Stomach (tissue), 9 donors: ENCODE results near the gene ALK. TPM values are rescaled to one million over a fixed set of nuclear protein-coding genes. Genes with fewer than 3 reads are reported as not detected.

Experiments
- DNase-seq, 2 donors: peaks; one replicate each; pipeline versions ENCODE4 v3.0.0 to v3.0.0-alpha.2; 2013 to 2019
- H3K27ac ChIP-seq, 5 donors: fragments of 200-600 bp in 4 of 5; sonication (generic) in 4 of 5; one replicate each; pipeline ENCODE4 v1.5.1; 2013 to 2019; ENCODE audit warnings: mild to moderate bottlenecking in 1 of 5, moderate library complexity in 1 of 5
- H3K27me3 ChIP-seq, 3 donors: fragments of 200-600 bp; sonication (generic); one replicate each; pipeline ENCODE4 v1.5.1; 2017 to 2019; ENCODE audit warnings: mixed run types in 1 of 3
- H3K36me3 ChIP-seq, 4 donors: fragments of 200-600 bp; sonication (generic); 1 replicate in 3 of 4; 2 replicates in 1 of 4; pipeline ENCODE4 v1.5.1; 2016 to 2019
- H3K4me1 ChIP-seq, 4 donors: fragments of 200-600 bp; sonication (generic); one replicate each; pipeline ENCODE4 v1.5.1; 2016 to 2019
- H3K4me3 ChIP-seq, 4 donors: fragments of 200-600 bp; sonication (generic) in 3 of 4; one replicate each; pipeline ENCODE4 v1.5.1; 2016 to 2019; ENCODE audit warnings: mild to moderate bottlenecking in 1 of 4
- H3K9me3 ChIP-seq, 4 donors: fragments of 200-600 bp; sonication (generic); one replicate each; pipeline ENCODE4 v1.5.1; 2016 to 2019
- CTCF ChIP-seq, 7 experiments: fragments of 450-650 bp in 4 of 7; fragments of 200-600 bp in 3 of 7; sonication (generic) in 3 of 7; IDR thresholded peaks; one replicate each; pipeline ENCODE4 v1.5.1; 2016 to 2019; ENCODE audit warnings: antibody characterized with exemption in 7 of 7, control low read depth in 2 of 7, mild to moderate bottlenecking in 1 of 7
- EP300 ChIP-seq: sonication (generic); formaldehyde crosslinking; IDR thresholded peaks from one replicate; pipeline ENCODE4 v1.6.1; 2017; ENCODE audit warnings: antibody characterized with exemption
- POLR2A ChIP-seq, 4 donors: fragments of 450-650 bp; IDR thresholded peaks; one replicate each; pipeline ENCODE4 v1.6.1; 2016; ENCODE audit warnings: antibody characterized with exemption in 4 of 4, control low read depth in 2 of 4, mild to moderate bottlenecking in 1 of 4, moderate library complexity in 1 of 4
- POLR2AphosphoS5 ChIP-seq, 3 donors: sonication (generic); formaldehyde crosslinking; IDR thresholded peaks; one replicate each; pipeline ENCODE4 v1.6.1; 2016; ENCODE audit warnings: antibody characterized with exemption in 3 of 3
- WGBS, 5 donors: extraction: QIAGEN DNeasy Blood & Tissue Kit in 3 of 5; methylation state at CpG; one replicate each; pipeline versions ENCODE4 v1.1.5 to v1.1.7; 2013 to 2018; 5-methylcytosine and 5-hydroxymethylcytosine counted together
- intact Hi-C: fragments of 100-400 bp; cut with DNase I; formaldehyde crosslinking; loops from one replicate; pipeline ENCODE4 v1.15.1; 2023; ENCODE audit warnings: low total_unique reads
- polyA plus RNA-seq, 3 donors: library from polyadenylated mRNA; stranded (reverse); fragments of 200-250 nt; gene quantifications; one replicate each; pipeline ENCODE4 v1.2.3, GENCODE V29; 2013
- total RNA-seq, 5 donors: library from RNA; depleted of rRNA; stranded (reverse); fragments of >200 nt; gene quantifications; one replicate each; pipeline versions ENCODE4 v1.1.0 to v1.2.3, GENCODE V29; 2014 to 2016
- donor health status: healthy with polysubstance abuse.
- donor health status: Bipolar disorder and iron deficiency.
- donor health status: healthy.

The ALK gene
- total and polyA plus RNA-seq, 8 donors, result 0.13 to 0.92 TPM; not detected in 6

GRCh38 chr2:29747786-29748470 lies 173.5 kb downstream of the ALK start:
- H3K4me3 ChIP-seq, result no peak overlapping the region
- intact Hi-C loops, result no loop called here
- no peak for DNase-seq
- no peaks in the 10 kb centered on the region for H3K9me3 ChIP-seq
- TF ChIP-seq CTCF (IDR thresholded peaks at IDR 0.05) (no peak), POLR2AphosphoS5 (IDR thresholded peaks at IDR 0.05) (peak in 2 of 3 donors; percentile 28 to 46)
- H3K4me1 ChIP-seq, result peaks cover 0 to 14% (median 3%) of the 10 kb centered on the region in 4 donors
- H3K27ac ChIP-seq, result peak overlapping the region in 1 of 5 donors; percentile 9
- no peaks in the 10 kb centered on the region for H3K36me3 ChIP-seq
- WGBS, 5 donors, result 66 to 76% (median 68%) methylated on average over 3 of the region's 3 CpGs
- no peaks in the 10 kb centered on the region for H3K27me3 ChIP-seq

GRCh38 chr2:29744976-29745375 lies 176.4 kb downstream of the ALK start:
- TF ChIP-seq POLR2A (IDR thresholded peaks at IDR 0.05) (no peak), POLR2AphosphoS5 (IDR thresholded peaks at IDR 0.05) (no peak), EP300 (no peak), CTCF (IDR thresholded peaks at IDR 0.05) (no peak)
- Histone ChIP-seq H3K36me3 (no peaks in the 10 kb centered on the region), H3K27ac (no peak overlapping the region), H3K4me3 (no peak overlapping the region), H3K27me3 (no peaks in the 10 kb centered on the region), H3K4me1 (peaks cover 0 to 14% (median 2%) of the 10 kb centered on the region in 4 donors), H3K9me3 (no peaks in the 10 kb centered on the region)
- 55 to 77% (median 69%) methylated on average over 3 of the region's 3 CpGs for WGBS, 5 donors
- no peak for DNase-seq
- intact Hi-C loops, result no loop called here

- H3K27ac ChIP-seq, result no peak overlapping the region
- DNase-seq, result no peak
- no peaks in the 10 kb centered on the region for H3K9me3 ChIP-seq
- no peaks in the 10 kb centered on the region for H3K27me3 ChIP-seq
- H3K4me3 ChIP-seq, result no peak overlapping the region
- intact Hi-C loops, result no loop called here
- peaks cover 0 to 3% (median under 1%) of the 10 kb centered on the region in 4 donors for H3K4me1 ChIP-seq
- TF ChIP-seq POLR2A (IDR thresholded peaks at IDR 0.05) (no peak), EP300 (no peak), POLR2AphosphoS5 (IDR thresholded peaks at IDR 0.05) (no peak), CTCF (IDR thresholded peaks at IDR 0.05) (no peak)
- no peaks in the 10 kb centered on the region for H3K36me3 ChIP-seq
- WGBS, 5 donors, result 83 to 94% (median 88%) methylated on average over 3 of the region's 3 CpGs
Measured at GRCh38 chr2:29743516-29743915, 177.9 kb downstream of the ALK start.

- TF ChIP-seq POLR2A (IDR thresholded peaks at IDR 0.05) (no peak), EP300 (no peak), POLR2AphosphoS5 (IDR thresholded peaks at IDR 0.05) (no peak), CTCF (IDR thresholded peaks at IDR 0.05) (no peak)
- no peak for DNase-seq
- Histone ChIP-seq H3K36me3 (no peaks in the 10 kb centered on the region), H3K27me3 (no peaks in the 10 kb centered on the region), H3K9me3 (no peaks in the 10 kb centered on the region), H3K27ac (no peak overlapping the region), H3K4me3 (no peak overlapping the region), H3K4me1 (no peaks in the 10 kb centered on the region)
- intact Hi-C loops, result no loop called here
- WGBS, 5 donors, result 33 to 61% (median 47%) methylated on average over 2 of the region's 2 CpGs
Measured at GRCh38 chr2:29742656-29743055, 178.7 kb downstream of the ALK start.
